Liver (tissue), 3 donors: ENCODE data around the gene KDELR3.

Experiments used
- EGR1 ChIP-seq, 2 donors: IDR thresholded peaks; 2 replicates each; pipeline ENCODE4 v1.6.1; 2016 to 2018; ENCODE audit warnings: antibody characterized with exemption in 2 of 2, low read depth in 2 of 2
- FOXA1 ChIP-seq: IDR thresholded peaks from 2 replicates; pipeline ENCODE4 v1.6.1; 2016; ENCODE audit warnings: antibody characterized with exemption
- GABPA ChIP-seq, 2 donors: IDR thresholded peaks in 1 of 2; conservative IDR thresholded peaks in 1 of 2; 2 replicates each; pipeline ENCODE4 v1.6.1; 2016; ENCODE audit warnings: antibody characterized with exemption in 2 of 2, mild to moderate bottlenecking in 1 of 2, moderate library complexity in 1 of 2
- JUND ChIP-seq, 2 donors: IDR thresholded peaks; 2 replicates each; pipeline ENCODE4 v1.6.1; 2016; ENCODE audit warnings: antibody characterized with exemption in 2 of 2
- MAX ChIP-seq: IDR thresholded peaks from 2 replicates; pipeline ENCODE4 v1.6.1; 2016; ENCODE audit warnings: antibody characterized with exemption
- NR2F2 ChIP-seq: IDR thresholded peaks from 2 replicates; pipeline ENCODE4 v1.6.1; 2016; ENCODE audit warnings: antibody characterized with exemption
- RAD21 ChIP-seq, 2 donors: IDR thresholded peaks; 2 replicates each; pipeline ENCODE4 v1.6.1; 2016; ENCODE audit warnings: antibody characterized with exemption in 2 of 2, mild to moderate bottlenecking in 2 of 2
- REST ChIP-seq: IDR thresholded peaks from 2 replicates; pipeline ENCODE4 v1.6.1; 2016; ENCODE audit warnings: antibody characterized with exemption, mild to moderate bottlenecking
- RXRA ChIP-seq, 2 donors: IDR thresholded peaks; 2 replicates each; pipeline ENCODE4 v1.6.1; 2017 to 2018; ENCODE audit warnings: antibody characterized with exemption in 2 of 2, mild to moderate bottlenecking in 1 of 2
- SP1 ChIP-seq: IDR thresholded peaks from 2 replicates; pipeline ENCODE4 v1.6.1; 2018; ENCODE audit warnings: antibody characterized with exemption, mild to moderate bottlenecking
- TAF1 ChIP-seq: conservative IDR thresholded peaks from 2 replicates; pipeline ENCODE4 v1.6.1; 2016; ENCODE audit warnings: antibody characterized with exemption, mild to moderate bottlenecking
- YY1 ChIP-seq: IDR thresholded peaks from 2 replicates; pipeline ENCODE4 v1.6.1; 2016; ENCODE audit warnings: antibody characterized with exemption, mild to moderate bottlenecking
- TF ChIP-seq, protein P1 (sequence below): fragments of 150-350 bp; IDR thresholded peaks from 2 replicates; pipeline ENCODE4 v1.5.1; 2017; ENCODE audit warnings: improper control_type of control experiment, low read depth, low read length; ENCODE audit not compliant: missing input control
- TF ChIP-seq, protein P2 (sequence below): IDR thresholded peaks from 2 replicates; pipeline ENCODE4 v1.6.1; 2016; ENCODE audit warnings: antibody characterized with exemption
- donor health status: healthy.
- donor health status: healthy.

DNA sequence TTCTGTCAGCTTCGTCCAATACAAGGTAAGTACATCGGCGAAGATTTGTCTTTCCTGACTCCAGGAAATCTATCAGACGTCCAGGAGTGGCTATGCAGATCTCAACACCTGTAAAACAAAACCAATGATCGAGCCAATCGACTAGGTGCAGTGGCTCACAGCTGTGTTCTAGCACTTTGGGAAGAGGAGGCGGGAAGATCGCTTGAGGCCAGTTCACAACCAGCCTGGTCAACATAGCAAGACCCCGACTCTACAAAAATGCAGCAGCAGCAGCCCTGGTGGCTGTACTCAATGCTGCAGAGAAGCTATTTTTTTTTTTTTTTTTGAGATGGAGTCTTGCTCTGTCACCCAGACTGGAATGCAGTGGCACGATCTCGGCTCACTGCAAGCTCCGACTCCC is 27.0 kb downstream of the KDELR3 start:
- TF ChIP-seq, protein P1, sequence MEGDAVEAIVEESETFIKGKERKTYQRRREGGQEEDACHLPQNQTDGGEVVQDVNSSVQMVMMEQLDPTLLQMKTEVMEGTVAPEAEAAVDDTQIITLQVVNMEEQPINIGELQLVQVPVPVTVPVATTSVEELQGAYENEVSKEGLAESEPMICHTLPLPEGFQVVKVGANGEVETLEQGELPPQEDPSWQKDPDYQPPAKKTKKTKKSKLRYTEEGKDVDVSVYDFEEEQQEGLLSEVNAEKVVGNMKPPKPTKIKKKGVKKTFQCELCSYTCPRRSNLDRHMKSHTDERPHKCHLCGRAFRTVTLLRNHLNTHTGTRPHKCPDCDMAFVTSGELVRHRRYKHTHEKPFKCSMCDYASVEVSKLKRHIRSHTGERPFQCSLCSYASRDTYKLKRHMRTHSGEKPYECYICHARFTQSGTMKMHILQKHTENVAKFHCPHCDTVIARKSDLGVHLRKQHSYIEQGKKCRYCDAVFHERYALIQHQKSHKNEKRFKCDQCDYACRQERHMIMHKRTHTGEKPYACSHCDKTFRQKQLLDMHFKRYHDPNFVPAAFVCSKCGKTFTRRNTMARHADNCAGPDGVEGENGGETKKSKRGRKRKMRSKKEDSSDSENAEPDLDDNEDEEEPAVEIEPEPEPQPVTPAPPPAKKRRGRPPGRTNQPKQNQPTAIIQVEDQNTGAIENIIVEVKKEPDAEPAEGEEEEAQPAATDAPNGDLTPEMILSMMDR, result no peak
- TF ChIP-seq REST (no peak), GABPA (IDR thresholded peaks at IDR 0.05 in 1 of 2, conservative IDR thresholded peaks at IDR 0.05 in 1 of 2) (no peak), SP1 (no peak), RXRA (IDR thresholded peaks at IDR 0.05) (no peak), RAD21 (IDR thresholded peaks at IDR 0.05) (no peak), JUND (IDR thresholded peaks at IDR 0.05) (no peak), NR2F2 (no peak), YY1 (no peak), TAF1 (no peak), MAX (no peak), EGR1 (IDR thresholded peaks at IDR 0.05; ENCODE audit: low read depth in 2 of 2) (no peak), FOXA1 (no peak)
- TF ChIP-seq, protein P2, sequence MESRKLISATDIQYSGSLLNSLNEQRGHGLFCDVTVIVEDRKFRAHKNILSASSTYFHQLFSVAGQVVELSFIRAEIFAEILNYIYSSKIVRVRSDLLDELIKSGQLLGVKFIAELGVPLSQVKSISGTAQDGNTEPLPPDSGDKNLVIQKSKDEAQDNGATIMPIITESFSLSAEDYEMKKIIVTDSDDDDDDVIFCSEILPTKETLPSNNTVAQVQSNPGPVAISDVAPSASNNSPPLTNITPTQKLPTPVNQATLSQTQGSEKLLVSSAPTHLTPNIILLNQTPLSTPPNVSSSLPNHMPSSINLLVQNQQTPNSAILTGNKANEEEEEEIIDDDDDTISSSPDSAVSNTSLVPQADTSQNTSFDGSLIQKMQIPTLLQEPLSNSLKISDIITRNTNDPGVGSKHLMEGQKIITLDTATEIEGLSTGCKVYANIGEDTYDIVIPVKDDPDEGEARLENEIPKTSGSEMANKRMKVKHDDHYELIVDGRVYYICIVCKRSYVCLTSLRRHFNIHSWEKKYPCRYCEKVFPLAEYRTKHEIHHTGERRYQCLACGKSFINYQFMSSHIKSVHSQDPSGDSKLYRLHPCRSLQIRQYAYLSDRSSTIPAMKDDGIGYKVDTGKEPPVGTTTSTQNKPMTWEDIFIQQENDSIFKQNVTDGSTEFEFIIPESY, result no peak
